NCI-H2171 treated with DMSO at 0.1 percent for 48 hours (cell line): ENCODE results near the gene RNF169.
"Not testable (repeated sequence)": the region's sequence is repeated elsewhere in the genome, so short reads cannot be mapped to it uniquely, and the experiment has no call there.

Experiments used
- DNase-seq: peaks from one replicate; lab custom pipeline; 2025; lab: John Stamatoyannopoulos, UW

Gene RNF169

DNA sequence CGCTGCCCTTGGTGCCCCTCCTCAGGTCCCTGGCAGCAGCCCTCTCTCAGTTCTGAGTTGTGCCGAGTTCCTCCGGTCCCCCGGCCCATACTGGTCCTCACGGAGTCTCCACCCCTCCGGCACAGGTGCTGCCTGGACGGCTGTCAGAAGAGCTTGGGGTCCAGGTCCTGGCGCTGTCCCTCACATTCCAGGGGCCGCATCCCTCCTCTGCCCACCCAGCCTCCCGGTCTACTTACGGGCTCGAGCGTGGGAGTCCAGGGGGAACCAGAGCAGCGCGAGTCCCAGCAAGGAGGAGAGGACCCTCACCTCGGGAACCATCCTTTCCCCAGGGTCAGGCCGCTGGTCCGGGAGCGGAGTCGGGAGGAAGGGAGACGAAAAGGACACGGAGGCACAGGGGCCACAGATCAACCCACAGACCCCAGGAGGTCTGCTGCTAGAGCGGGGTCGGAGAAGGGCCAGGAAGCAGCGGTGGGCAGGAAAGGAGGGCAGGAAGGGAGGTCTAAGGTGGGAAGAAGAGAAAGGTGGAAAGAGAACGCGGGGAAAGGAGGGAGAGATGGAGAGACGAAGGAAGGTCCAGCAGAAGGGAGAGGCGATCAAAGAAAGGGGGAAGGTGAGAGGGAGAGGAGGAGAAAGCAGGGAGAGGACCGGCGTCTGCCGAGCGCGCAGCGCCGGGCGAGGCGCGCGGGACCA, 17.9 kb upstream of the RNF169 start:
- DNase-seq = no peak

DNA sequence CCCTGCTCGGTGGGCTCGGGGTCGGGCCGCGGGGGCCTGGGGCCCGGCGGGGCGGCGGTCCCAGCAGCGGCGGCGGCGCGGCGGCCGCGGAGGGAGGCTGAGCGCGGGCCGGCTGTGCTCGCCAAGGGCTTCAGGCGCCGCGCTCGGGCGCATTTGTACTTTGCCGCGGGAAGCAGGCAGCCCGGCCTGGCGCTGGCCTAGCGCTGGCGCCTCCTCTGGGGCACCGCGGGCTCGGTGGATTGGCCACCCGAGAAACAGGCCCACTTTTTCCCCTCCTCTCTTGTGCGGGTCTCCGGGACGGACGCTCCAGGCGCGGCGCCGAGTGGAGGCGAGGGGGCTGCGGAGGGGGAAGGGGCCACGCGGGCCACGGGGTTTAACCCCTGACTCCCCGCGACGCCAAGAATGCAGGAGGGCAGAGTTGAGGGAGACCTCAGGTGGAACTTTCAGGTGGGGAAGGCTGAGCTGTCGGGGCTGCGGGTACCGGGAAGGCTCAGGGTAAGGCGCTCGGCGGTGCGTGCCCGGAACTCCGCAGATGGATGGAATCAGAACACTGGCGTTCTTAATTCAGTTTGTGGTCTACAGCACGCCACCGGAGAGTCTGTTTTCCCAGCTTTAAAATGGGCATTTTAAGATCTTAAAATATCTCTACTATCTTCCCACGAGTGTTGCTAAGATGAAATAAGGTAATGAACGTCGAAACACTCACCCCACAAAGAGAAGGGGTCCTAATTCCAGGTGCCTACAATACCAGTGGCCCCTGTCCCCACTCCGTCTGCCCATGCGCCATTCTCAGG, 17.2 kb upstream of the RNF169 start, which contains the start of gene CHRDL2:
Gene CHRDL2 (minus strand): TSS at position 126 of the 794 bp plus-strand sequence. CDS start 538 bp downstream, outside the sequence.
- DNase-seq = no peak

- no peak for DNase-seq
These were observed 14.1 kb upstream of the RNF169 start for GRCh38 chr11:74734559-74734925.

- DNase-seq = no peak
These were observed 13.2 kb upstream of the RNF169 start for GRCh38 chr11:74735365-74735928.

DNA sequence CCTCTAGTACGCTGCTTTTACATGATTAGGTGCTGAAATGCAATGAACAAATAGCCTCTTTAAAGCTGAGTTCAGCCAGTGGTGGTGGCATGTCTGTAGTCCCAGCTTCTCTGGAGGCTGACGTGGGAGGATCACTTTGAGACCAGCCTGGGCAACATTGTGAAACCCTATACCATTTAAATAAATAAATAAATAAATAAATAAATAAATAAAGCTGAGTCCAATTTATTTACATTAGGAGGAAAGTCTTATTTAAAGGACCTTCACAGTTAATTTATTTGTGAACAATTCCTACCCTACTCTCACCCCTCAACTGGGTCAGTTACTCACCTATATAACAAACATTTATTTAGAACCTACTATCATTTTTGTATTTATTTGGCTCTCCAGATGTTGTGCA, 12.6 kb upstream of the RNF169 start:
- DNase-seq = no peak

GRCh38 chr11:74739546-74740270, 8.9 kb upstream of the RNF169 start:
- DNase-seq = peak; percentile 41

- DNase-seq = no peak
These were observed 6.6 kb upstream of the RNF169 start for GRCh38 chr11:74742070-74742469.

- DNase-seq = no peak
These were observed 5.0 kb upstream of the RNF169 start for GRCh38 chr11:74743640-74744039.

- no peak for DNase-seq
These were observed 4.4 kb upstream of the RNF169 start for GRCh38 chr11:74744277-74744676.

- DNase-seq = no peak
These were observed 1.8 kb upstream of the RNF169 start for GRCh38 chr11:74746868-74747267.

DNA sequence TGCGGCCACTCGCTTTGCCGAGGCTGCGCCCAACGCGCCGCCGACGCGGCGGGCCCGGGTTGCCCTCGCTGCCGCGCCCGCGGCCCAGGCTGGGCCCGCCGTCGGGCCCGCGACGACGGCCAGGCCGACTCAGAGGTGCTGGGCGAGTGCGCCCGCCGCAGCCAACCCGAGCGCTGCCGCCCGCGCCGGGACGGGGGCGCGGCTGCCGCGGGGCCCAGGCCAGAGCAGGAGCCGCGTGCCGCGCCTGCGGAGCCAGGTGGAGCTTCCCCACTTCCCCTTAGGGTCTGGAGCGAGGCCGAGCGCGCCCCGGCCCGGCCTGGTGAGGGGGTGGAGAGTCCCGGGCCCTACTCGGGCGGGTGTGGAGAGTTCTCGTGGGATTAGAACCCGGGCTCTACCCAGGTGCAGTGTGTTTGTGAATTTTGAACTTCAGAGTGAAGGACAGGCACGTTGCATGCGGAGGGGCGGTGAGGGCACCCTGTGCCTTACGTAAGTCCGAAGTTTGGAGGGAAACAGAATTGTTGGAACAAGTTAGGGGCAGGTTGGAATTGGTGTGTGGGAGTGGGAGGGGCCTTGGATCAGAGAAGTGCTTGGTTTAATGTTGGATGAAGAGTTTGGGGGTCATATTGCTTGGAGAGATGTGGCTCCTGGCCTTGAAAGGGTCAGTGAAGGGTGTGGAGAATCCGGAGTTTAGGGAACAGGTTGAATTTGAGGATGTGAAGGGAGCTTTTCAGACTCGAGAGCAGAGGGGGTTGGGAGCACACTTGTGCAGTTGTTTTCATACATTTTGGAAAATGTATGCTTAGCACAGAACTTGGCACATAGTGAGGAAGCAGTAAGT, 697 bp downstream of the RNF169 start:
- DNase-seq = no peak

DNA sequence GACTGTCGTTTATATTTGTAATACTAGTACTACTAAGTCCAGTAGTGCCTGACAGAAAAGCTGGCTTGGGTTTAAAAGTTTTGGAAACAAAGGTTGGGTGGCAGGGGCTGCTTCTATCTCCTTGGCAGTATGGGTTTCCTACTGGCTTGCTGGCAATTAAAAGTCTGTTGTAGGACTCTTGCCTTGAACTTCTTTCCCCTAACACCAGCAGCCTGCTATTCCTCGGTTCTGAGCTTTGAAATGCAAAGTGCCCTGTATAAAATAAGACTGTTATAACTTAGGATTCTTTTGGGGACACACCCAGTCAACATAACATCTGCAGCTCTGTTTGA, 1.3 kb downstream of the RNF169 start:
- no peak for DNase-seq

DNA sequence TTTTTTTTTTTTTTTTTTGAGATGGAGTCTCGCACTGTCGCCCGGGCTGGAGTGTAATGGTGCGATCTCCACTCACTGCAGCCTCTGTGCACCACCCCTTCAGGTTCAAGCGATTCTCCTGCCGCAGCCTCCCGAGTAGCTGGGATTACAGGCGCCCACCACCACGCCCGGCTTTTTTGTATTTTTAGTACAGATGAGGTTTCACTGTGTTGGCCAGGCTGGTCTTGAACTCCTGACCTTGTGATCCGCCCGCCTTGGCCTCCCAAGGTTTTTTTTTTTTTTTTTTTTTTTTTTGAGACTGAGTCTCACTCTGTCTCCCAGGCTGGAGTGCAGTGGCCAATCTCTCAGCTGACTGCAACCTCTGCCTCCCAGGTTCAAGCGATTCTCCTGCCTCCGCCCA, 1.9 kb downstream of the RNF169 start:
- not testable (repeated sequence) for DNase-seq

DNA sequence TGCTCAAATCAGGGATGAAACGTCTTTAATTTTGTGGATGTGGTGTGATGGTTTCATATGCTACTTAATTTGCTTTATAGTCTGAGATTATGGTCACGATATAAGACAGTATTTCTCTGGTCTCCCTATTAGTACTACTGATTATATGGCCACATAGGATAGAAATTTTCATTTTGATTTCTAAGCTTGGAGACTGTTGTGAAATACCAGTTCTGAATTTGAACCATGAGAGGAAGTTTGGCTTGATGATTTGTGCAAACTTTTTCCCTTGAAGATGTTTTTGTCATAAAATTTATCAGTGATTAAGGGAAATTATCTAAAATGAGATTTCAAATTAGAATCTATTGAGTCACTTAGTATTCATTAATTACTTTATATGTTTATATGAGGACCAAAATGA, 2.7 kb downstream of the RNF169 start:
- no peak for DNase-seq

DNA sequence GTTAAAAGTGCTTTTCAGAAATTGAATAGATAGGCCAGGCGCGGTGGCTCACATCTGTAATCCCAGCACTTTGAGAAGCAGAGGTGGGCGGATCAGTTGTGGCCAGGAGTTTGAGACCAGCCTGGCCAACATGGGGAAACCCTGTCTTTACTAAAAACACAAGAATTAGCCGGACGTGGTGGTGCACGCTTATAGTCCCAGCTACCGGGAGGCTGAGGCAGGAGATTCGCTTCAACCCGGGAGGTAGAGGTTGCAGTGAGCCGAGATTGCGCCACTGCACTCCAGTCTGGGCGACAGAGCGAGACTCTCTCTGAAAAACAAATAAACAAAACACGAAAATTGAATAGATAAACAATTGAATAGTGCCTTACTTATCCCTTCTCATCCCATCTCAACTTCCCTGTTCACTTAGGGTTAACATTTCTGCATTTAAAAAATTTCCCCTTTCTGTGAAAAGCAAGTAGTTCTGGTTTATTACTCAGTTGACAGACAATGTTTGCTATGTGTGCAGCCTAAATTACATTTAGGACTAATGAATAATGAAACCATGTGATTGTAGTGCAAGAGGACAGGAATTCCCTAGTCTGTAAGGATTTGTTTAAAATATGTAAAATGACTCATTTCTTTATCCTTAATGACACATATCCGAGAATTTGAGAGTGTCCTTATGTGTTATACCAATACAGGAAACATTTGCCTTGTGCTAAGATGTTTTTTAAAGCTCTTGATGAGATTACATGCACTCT, 6.0 kb downstream of the RNF169 start:
- DNase-seq = no peak

DNA sequence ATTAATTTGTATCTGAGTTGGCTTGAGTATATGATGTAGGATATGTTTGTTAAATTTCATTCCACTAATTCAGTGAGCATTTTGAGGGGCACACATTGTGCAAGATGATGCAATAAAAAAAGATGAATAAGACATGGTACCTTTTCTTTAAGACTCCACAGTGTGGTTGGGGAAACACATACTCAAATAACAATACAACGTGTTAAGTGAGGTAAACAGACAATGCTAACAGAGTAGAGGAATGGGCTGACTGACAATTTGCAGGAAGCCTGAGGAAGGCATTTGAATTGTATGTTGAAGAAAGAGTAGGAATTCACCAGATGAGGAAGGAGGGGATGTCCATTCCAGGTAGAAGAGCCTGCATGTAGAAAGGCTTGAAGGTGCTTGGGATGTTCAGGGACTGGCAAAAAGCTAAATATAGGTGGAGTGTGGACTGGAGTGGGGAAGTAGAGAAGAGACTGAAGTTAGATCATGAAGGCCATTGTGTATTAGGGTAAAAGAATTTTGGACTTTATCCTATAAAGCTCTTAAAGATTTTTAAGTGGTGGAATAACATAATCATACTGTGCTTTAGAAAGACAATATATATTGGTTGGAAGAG, 6.8 kb downstream of the RNF169 start:
- DNase-seq = no peak

- no peak for DNase-seq
These were observed 7.9 kb downstream of the RNF169 start for GRCh38 chr11:74756571-74756970.

DNA sequence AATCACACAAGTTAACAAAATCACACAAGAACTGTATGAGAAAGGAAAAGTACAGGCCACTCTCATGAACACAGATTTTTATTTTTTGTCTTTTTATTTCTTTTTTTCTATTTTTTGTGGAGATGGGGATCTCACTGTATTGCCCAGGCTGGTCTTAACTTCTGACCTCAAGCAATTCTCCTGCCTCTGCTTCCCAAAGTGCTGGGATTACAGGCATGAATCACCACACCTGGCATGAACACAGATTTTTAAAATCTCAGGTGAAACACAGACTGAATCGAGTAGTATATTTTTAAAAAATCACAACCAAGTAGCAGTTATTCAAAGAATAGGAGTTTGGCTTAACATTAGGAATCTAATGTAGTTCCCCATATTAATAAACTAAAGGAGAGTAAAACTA, 18.3 kb downstream of the RNF169 start:
- DNase-seq = no peak

GRCh38 chr11:74768172-74768651, 19.6 kb downstream of the RNF169 start:
- not testable (repeated sequence) for DNase-seq

DNA sequence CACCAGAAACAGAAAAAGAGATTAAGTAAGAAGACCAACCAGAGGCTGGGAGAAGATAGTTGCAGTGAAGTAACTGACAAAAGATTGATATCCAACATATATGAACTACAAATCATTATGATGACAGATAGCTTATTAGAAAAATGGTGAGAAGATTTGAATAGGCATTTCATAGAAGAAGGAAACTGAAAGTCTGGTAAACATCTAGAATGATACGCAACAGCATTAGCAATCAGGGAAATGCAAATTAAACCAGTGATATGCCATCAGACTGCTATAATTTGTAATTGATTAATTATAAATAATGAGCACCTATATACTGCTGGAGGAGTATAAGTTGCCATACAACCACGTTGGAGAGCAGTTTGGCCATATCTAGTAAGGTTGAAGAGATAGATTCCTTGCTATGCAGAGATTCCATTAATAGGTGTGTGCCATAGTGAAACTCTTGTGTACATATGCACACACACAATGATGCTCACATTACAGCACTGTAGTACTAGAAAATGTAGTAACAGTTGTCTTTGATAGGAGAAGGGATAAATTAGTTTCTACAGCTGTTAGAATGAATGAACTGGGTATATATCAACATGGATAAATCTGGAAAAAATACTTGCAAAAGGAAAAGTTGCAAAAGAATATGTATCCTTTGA, 20.5 kb downstream of the RNF169 start:
- DNase-seq = no peak
